ENCODE results near the gene TCEAL7.

TCEAL7 gene

DNA sequence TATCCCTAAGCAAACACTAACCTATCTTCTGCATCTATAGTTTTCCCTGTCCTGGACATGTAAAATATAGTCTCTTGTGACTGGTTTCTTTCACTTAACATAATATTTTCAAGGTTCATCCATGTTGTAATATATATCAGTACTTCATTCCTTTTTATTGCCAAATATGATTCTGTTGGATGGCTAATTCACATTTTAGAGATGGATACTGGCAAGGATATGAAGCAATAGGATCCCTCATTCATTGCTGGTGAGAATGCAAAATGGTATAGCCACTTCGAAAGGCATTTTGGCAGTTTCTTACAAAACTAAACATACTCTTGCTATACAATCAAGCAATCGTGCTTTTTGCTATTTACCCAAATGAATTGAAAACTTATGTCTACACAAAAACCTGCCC, 33.0 kb downstream of the TCEAL7 start:
- H3K9me3 ChIP-seq (ENCODE audit: control insufficient read depth in 2 of 2, low read length in 2 of 2) = no peaks in the 10 kb centered on the region
- no peak overlapping the region for H3K27ac ChIP-seq (ENCODE audit: low read depth in 2 of 2, low read length in 2 of 2)
- peaks cover 3% of the 10 kb centered on the region in 2 donors for H3K27me3 ChIP-seq (ENCODE audit: control insufficient read depth in 2 of 2, insufficient read depth in 2 of 2, low read length in 2 of 2)
- H3K36me3 ChIP-seq (ENCODE audit: control insufficient read depth in 2 of 2, insufficient read depth in 2 of 2, low read length in 2 of 2) = no peaks in the 10 kb centered on the region
- H3K9ac ChIP-seq (ENCODE audit: low read depth in 1 of 2, low read length in 2 of 2) = no peak overlapping the region
- H3K4me3 ChIP-seq (ENCODE audit: low read length in 2 of 2) = no peak overlapping the region
- no peaks in the 10 kb centered on the region for H3K4me1 ChIP-seq (ENCODE audit: control insufficient read depth in 2 of 2, insufficient read depth in 2 of 2, low read length in 2 of 2)

DNA sequence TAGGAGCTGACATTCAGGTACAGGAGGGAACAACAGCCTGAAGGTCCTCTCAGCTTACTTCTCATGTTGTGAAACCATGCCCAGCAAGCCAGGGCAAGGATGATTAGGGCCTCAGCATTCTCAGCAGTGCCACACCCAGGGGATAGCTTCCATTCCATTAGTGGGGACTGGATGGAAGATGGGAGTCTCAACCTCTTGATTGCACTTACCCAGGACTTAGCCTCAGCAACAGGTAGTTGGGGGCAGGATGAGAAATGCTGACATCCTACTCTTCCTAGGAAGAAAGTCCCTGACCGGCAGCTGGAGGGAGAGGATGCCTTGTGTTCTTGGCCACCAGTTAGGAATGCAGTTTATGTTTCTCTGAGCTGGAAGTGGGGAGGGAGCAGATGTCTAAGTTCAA, 37.5 kb downstream of the TCEAL7 start:
- Histone ChIP-seq H3K27ac (ENCODE audit: low read depth in 2 of 2, low read length in 2 of 2) (no peak overlapping the region), H3K4me1 (ENCODE audit: control insufficient read depth in 2 of 2, insufficient read depth in 2 of 2, low read length in 2 of 2) (no peaks in the 10 kb centered on the region), H3K36me3 (ENCODE audit: control insufficient read depth in 2 of 2, insufficient read depth in 2 of 2, low read length in 2 of 2) (no peaks in the 10 kb centered on the region), H3K4me3 (ENCODE audit: low read length in 2 of 2) (no peak overlapping the region), H3K9ac (ENCODE audit: low read depth in 1 of 2, low read length in 2 of 2) (no peak overlapping the region), H3K9me3 (ENCODE audit: control insufficient read depth in 2 of 2, low read length in 2 of 2) (no peaks in the 10 kb centered on the region), H3K27me3 (ENCODE audit: control insufficient read depth in 2 of 2, insufficient read depth in 2 of 2, low read length in 2 of 2) (peaks cover 0 to 3% of the 10 kb centered on the region in 2 donors)

DNA sequence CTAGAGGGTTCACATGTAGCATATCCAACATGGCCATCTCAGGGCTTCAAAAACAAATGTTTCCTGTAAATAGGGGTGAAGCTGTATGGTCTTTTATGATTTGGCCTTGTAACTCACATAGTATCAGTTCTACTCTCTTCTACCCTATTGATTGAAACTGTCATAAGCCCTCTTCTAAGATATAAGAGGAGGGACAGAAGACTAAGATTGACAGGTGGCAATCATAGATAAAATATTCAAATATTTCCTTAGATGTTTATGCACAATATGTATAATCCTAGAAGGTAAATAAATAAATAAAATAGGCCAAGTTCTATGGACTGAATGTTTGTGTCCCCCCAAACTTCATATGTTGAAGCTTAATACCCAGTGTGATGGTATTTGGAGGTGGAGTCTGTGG, 39.4 kb downstream of the TCEAL7 start:
- Histone ChIP-seq H3K4me1 (ENCODE audit: control insufficient read depth in 2 of 2, insufficient read depth in 2 of 2, low read length in 2 of 2) (no peaks in the 10 kb centered on the region), H3K4me3 (ENCODE audit: low read length in 2 of 2) (no peak overlapping the region)

DNA sequence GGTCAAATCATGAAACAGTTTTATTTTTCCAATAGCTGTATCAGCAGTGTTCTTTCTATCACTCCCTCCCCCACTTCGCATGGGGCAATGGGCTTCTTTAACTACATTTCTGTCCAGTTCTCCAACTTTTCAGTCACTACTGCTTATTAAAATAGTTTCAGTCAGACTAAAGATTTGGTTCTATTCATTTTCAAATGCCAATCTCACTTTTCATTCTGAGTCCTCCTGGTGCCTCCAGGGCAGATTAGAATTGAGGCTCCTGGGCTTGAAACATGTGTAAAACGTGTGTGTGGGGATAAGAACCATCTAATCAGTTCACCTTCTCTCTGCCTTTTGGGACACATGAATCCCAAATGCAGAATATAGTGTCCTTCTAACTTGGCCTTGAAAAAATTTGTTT, 42.8 kb downstream of the TCEAL7 start:
- H3K27ac ChIP-seq (ENCODE audit: low read depth in 2 of 2, low read length in 2 of 2) = no peak overlapping the region
- H3K27me3 ChIP-seq (ENCODE audit: control insufficient read depth in 2 of 2, insufficient read depth in 2 of 2, low read length in 2 of 2) = no peaks in the 10 kb centered on the region
- H3K9ac ChIP-seq (ENCODE audit: low read depth in 1 of 2, low read length in 2 of 2) = no peak overlapping the region
- no peaks in the 10 kb centered on the region for H3K9me3 ChIP-seq (ENCODE audit: control insufficient read depth in 2 of 2, low read length in 2 of 2)
- H3K4me3 ChIP-seq (ENCODE audit: low read length in 2 of 2) = no peak overlapping the region
- H3K36me3 ChIP-seq (ENCODE audit: control insufficient read depth in 2 of 2, insufficient read depth in 2 of 2, low read length in 2 of 2) = no peaks in the 10 kb centered on the region
- no peaks in the 10 kb centered on the region for H3K4me1 ChIP-seq (ENCODE audit: control insufficient read depth in 2 of 2, insufficient read depth in 2 of 2, low read length in 2 of 2)

More for the DNA sequence above, 39.4 kb downstream of the TCEAL7 start:
- Histone ChIP-seq H3K9ac (ENCODE audit: low read depth in 1 of 2, low read length in 2 of 2) (no peak overlapping the region), H3K27ac (ENCODE audit: low read depth in 2 of 2, low read length in 2 of 2) (no peak overlapping the region), H3K27me3 (ENCODE audit: control insufficient read depth in 2 of 2, insufficient read depth in 2 of 2, low read length in 2 of 2) (peaks cover 0 to 3% of the 10 kb centered on the region in 2 donors), H3K9me3 (ENCODE audit: control insufficient read depth in 2 of 2, low read length in 2 of 2) (no peaks in the 10 kb centered on the region), H3K36me3 (ENCODE audit: control insufficient read depth in 2 of 2, insufficient read depth in 2 of 2, low read length in 2 of 2) (no peaks in the 10 kb centered on the region)

- H3K36me3 ChIP-seq (ENCODE audit: control insufficient read depth in 2 of 2, insufficient read depth in 2 of 2, low read length in 2 of 2) = no peaks in the 10 kb centered on the region
- no peak overlapping the region for H3K27ac ChIP-seq (ENCODE audit: low read depth in 2 of 2, low read length in 2 of 2)
- H3K9ac ChIP-seq (ENCODE audit: low read depth in 1 of 2, low read length in 2 of 2) = no peak overlapping the region
- H3K27me3 ChIP-seq (ENCODE audit: control insufficient read depth in 2 of 2, insufficient read depth in 2 of 2, low read length in 2 of 2) = no peaks in the 10 kb centered on the region
- no peaks in the 10 kb centered on the region for H3K4me1 ChIP-seq (ENCODE audit: control insufficient read depth in 2 of 2, insufficient read depth in 2 of 2, low read length in 2 of 2)
- no peak overlapping the region for H3K4me3 ChIP-seq (ENCODE audit: low read length in 2 of 2)
- H3K9me3 ChIP-seq (ENCODE audit: control insufficient read depth in 2 of 2, low read length in 2 of 2) = no peaks in the 10 kb centered on the region
These were observed 43.5 kb downstream of the TCEAL7 start for GRCh38 chrX:103373581-103373980.

GRCh38 chrX:103376118-103376978, 46.3 kb downstream of the TCEAL7 start, which contains the start of gene BEX3:
Gene BEX3 (plus strand): TSS chrX:103376538. CDS start chrX:103377522, 984 bp downstream.
- Histone ChIP-seq H3K9me3 (ENCODE audit: control insufficient read depth in 2 of 2, low read length in 2 of 2) (no peaks in the 10 kb centered on the region), H3K4me1 (ENCODE audit: control insufficient read depth in 2 of 2, insufficient read depth in 2 of 2, low read length in 2 of 2) (no peaks in the 10 kb centered on the region), H3K27ac (ENCODE audit: low read depth in 2 of 2, low read length in 2 of 2) (peak within 1 kb of the TSS; percentile 20 to 61), H3K36me3 (ENCODE audit: control insufficient read depth in 2 of 2, insufficient read depth in 2 of 2, low read length in 2 of 2) (no peaks in the 10 kb centered on the region), H3K9ac (ENCODE audit: low read depth in 1 of 2, low read length in 2 of 2) (peak within 1 kb of the TSS; percentile 47 to 62), H3K4me3 (ENCODE audit: low read length in 2 of 2) (peak within 1 kb of the TSS; percentile 57 to 63), H3K27me3 (ENCODE audit: control insufficient read depth in 2 of 2, insufficient read depth in 2 of 2, low read length in 2 of 2) (no peaks in the 10 kb centered on the region)

DNA sequence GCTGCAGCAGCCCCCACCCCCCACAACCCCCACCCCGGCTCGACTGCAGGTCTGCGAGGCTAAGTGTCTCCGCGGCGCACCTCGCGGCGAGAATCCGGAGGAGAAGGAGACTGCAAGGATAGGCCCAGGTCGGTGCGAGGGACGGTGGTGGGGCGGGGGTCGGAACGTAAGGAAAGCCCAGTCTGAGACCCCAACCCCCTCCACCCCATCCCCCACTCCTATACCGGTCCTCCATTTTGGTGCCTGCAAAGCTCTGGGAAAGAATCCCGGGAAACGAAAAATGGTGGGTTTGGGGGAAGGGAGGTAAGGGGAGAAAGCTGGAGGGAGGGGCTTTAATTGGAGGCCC, 46.9 kb downstream of the TCEAL7 start:
- Histone ChIP-seq H3K4me1 (ENCODE audit: control insufficient read depth in 2 of 2, insufficient read depth in 2 of 2, low read length in 2 of 2) (no peaks in the 10 kb centered on the region), H3K27ac (ENCODE audit: low read depth in 2 of 2, low read length in 2 of 2) (no peak overlapping the region), H3K36me3 (ENCODE audit: control insufficient read depth in 2 of 2, insufficient read depth in 2 of 2, low read length in 2 of 2) (no peaks in the 10 kb centered on the region), H3K9me3 (ENCODE audit: control insufficient read depth in 2 of 2, low read length in 2 of 2) (no peaks in the 10 kb centered on the region), H3K27me3 (ENCODE audit: control insufficient read depth in 2 of 2, insufficient read depth in 2 of 2, low read length in 2 of 2) (no peaks in the 10 kb centered on the region), H3K4me3 (ENCODE audit: low read length in 2 of 2) (peak overlapping the region; percentile 51 to 63), H3K9ac (ENCODE audit: low read depth in 1 of 2, low read length in 2 of 2) (no peak overlapping the region)

DNA sequence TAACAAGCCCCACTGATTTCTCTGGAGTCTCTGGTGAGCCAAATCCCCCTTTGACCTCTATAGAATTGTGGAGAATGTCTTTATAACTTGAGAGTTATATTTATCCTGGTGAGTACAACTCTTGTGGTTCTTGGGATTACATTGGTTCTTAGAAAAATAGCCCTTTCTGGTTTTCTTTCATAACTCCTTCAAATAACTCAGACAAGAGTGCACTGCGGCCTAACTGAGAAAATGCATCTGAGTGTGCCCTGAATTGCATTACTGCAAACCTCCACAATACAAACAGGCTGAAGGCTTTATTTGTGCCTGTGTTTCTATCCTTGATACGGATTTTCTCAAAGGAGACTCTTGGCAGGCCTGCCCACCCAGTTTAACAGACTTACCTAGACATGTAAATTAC, 49.0 kb downstream of the TCEAL7 start:
- no peaks in the 10 kb centered on the region for H3K9me3 ChIP-seq (ENCODE audit: control insufficient read depth in 2 of 2, low read length in 2 of 2)

More for the DNA sequence above, 49.0 kb downstream of the TCEAL7 start:
- H3K27ac ChIP-seq (ENCODE audit: low read depth in 2 of 2, low read length in 2 of 2) = no peak overlapping the region
- no peaks in the 10 kb centered on the region for H3K36me3 ChIP-seq (ENCODE audit: control insufficient read depth in 2 of 2, insufficient read depth in 2 of 2, low read length in 2 of 2)
- no peak overlapping the region for H3K9ac ChIP-seq (ENCODE audit: low read depth in 1 of 2, low read length in 2 of 2)
- H3K27me3 ChIP-seq (ENCODE audit: control insufficient read depth in 2 of 2, insufficient read depth in 2 of 2, low read length in 2 of 2) = no peaks in the 10 kb centered on the region
- H3K4me3 ChIP-seq (ENCODE audit: low read length in 2 of 2) = no peak overlapping the region
- no peaks in the 10 kb centered on the region for H3K4me1 ChIP-seq (ENCODE audit: control insufficient read depth in 2 of 2, insufficient read depth in 2 of 2, low read length in 2 of 2)

Measured in mucosa of rectum (tissue), 2 donors.